CD14-positive monocyte (primary cell): Measurements from ENCODE around the gene DBF4B. TPM values are rescaled to one million over a fixed set of nuclear protein-coding genes. Genes with fewer than 3 reads are reported as not detected.

Source experiments
- DNase-seq, 3 donors: peaks; one replicate each; pipeline ENCODE4 v3.0.0-alpha.2; 2011 to 2022
- H2AFZ ChIP-seq: 2 replicates; pipeline ENCODE4 v1.6.0; 2012; ENCODE audit warnings: mild to moderate bottlenecking, low read depth, low read length, inconsistent platforms; ENCODE audit not compliant: insufficient read depth, poor library complexity, severe bottlenecking
- H3K27ac ChIP-seq, 2 donors: 1 replicate in 1 of 2; 2 replicates in 1 of 2; pipeline ENCODE4 v1.5.1; 2012 to 2013; ENCODE audit warnings: low read length in 2 of 2, control low read depth in 1 of 2, inconsistent platforms in 1 of 2, low read depth in 1 of 2, mild to moderate bottlenecking in 1 of 2
- H3K27me3 ChIP-seq, 2 donors: one replicate each; pipeline versions ENCODE4 v1.6.0 to v1.6.1; 2011 to 2013; ENCODE audit warnings: low read length in 2 of 2; ENCODE audit not compliant: control insufficient read depth in 2 of 2, insufficient read depth in 2 of 2
- H3K36me3 ChIP-seq, 2 donors: replicated peaks in 1 of 2; 1 replicate in 1 of 2; 2 replicates in 1 of 2; pipeline versions ENCODE4 v1.5.1 to v1.6.1; 2012 to 2013; ENCODE audit warnings: low read length in 2 of 2, control low read depth in 1 of 2, inconsistent platforms in 1 of 2, mild to moderate bottlenecking in 1 of 2; ENCODE audit not compliant: insufficient read depth in 2 of 2, control insufficient read depth in 1 of 2
- H3K4me1 ChIP-seq, 2 donors: 1 replicate in 1 of 2; 2 replicates in 1 of 2; pipeline versions ENCODE4 v1.5.1 to v1.6.1; 2012 to 2013; ENCODE audit warnings: low read length in 2 of 2, control low read depth in 1 of 2, inconsistent platforms in 1 of 2, mild to moderate bottlenecking in 1 of 2, moderate library complexity in 1 of 2; ENCODE audit not compliant: insufficient read depth in 2 of 2, control insufficient read depth in 1 of 2
- H3K4me2 ChIP-seq: replicated peaks from 2 replicates; pipeline ENCODE3; 2012; ENCODE audit warnings: low read length, moderate library complexity, mild to moderate bottlenecking; ENCODE audit not compliant: poor library complexity, severe bottlenecking; ENCODE audit errors: extremely low read depth
- H3K4me3 ChIP-seq, 3 experiments: fragments of 200-600 bp in 1 of 3; sonication (generic) in 1 of 3; replicated peaks in 1 of 3; 1 replicate in 2 of 3; 2 replicates in 1 of 3; pipeline ENCODE4 v1.5.1; 2011 to 2013; ENCODE audit warnings: low read length in 3 of 3, mild to moderate bottlenecking in 3 of 3, control low read depth in 2 of 3, low read depth in 2 of 3, inconsistent platforms in 1 of 3, moderate library complexity in 1 of 3
- H3K79me2 ChIP-seq: 2 replicates; pipeline ENCODE4 v1.6.0; 2012; ENCODE audit warnings: mild to moderate bottlenecking, control low read depth, inconsistent platforms, low read length, moderate library complexity; ENCODE audit not compliant: insufficient read depth
- H3K9ac ChIP-seq: 2 replicates; pipeline ENCODE4 v1.6.0; 2017; ENCODE audit warnings: low read length, mild to moderate bottlenecking; ENCODE audit not compliant: insufficient read depth, poor library complexity, severe bottlenecking
- H3K9me3 ChIP-seq, 2 donors: replicated peaks in 1 of 2; 1 replicate in 1 of 2; 2 replicates in 1 of 2; pipeline versions ENCODE4 v1.5.1 to v1.6.1; 2012 to 2013; ENCODE audit warnings: low read length in 2 of 2, control low read depth in 1 of 2; ENCODE audit not compliant: control insufficient read depth in 1 of 2, insufficient read depth in 1 of 2
- H4K20me1 ChIP-seq: 2 replicates; pipeline ENCODE4 v1.6.0; 2012; ENCODE audit warnings: mild to moderate bottlenecking, low read length, control low read depth, moderate library complexity; ENCODE audit not compliant: insufficient read depth
- H3K27ac Mint-ChIP-seq, 7 donors: one replicate each; pipeline ENCODE4 v1.8.0; 2020; ENCODE audit warnings: mild to moderate bottlenecking in 7 of 7, mixed read lengths in 7 of 7, moderate library complexity in 6 of 7, inconsistent platforms in 2 of 7
- H3K27me3 Mint-ChIP-seq, 3 donors: one replicate each; pipeline ENCODE4 v1.8.0; 2021 to 2022; ENCODE audit warnings: low read depth in 3 of 3, mild to moderate bottlenecking in 3 of 3, mixed read lengths in 3 of 3, moderate library complexity in 3 of 3, inconsistent platforms in 1 of 3
- H3K36me3 Mint-ChIP-seq, 2 donors: one replicate each; pipeline ENCODE4 v1.8.0; 2020; ENCODE audit warnings: mixed read lengths in 2 of 2, inconsistent platforms in 1 of 2, mild to moderate bottlenecking in 1 of 2
- H3K4me1 Mint-ChIP-seq: one replicate; pipeline ENCODE4 v1.8.0; 2020; ENCODE audit warnings: mild to moderate bottlenecking, mixed read lengths
- H3K4me3 Mint-ChIP-seq, 2 donors: one replicate each; pipeline ENCODE4 v1.8.0; 2020; ENCODE audit warnings: mild to moderate bottlenecking in 2 of 2, mixed read lengths in 2 of 2, moderate library complexity in 1 of 2
- H3K9me3 Mint-ChIP-seq, 7 donors: one replicate each; pipeline ENCODE4 v1.8.0; 2020 to 2022; ENCODE audit warnings: mixed read lengths in 7 of 7, mild to moderate bottlenecking in 6 of 7, moderate library complexity in 6 of 7, inconsistent platforms in 2 of 7
- CTCF ChIP-seq: fragments of 200-600 bp; IDR thresholded peaks from one replicate; pipeline ENCODE4 v1.8.0; 2022; ENCODE audit warnings: antibody characterized with exemption, mild to moderate bottlenecking
- WGBS: methylation state at CpG from one replicate; pipeline ENCODE4 v1.1.5; 2013; ENCODE audit warnings: missing lambda C conversion rate; ENCODE audit not compliant: insufficient coverage; 5-methylcytosine and 5-hydroxymethylcytosine counted together
- intact Hi-C, 2 donors: fragments of 100-400 bp; cut with micrococcal nuclease; formaldehyde crosslinking; loops; one replicate each; pipeline versions ENCODE4 v1.15.0 to v1.15.1; 2023
- polyA plus RNA-seq, 3 donors: library from polyadenylated mRNA; depleted of rRNA in 1 of 3; unstranded in 2 of 3; stranded (reverse) in 1 of 3; fragments of 300-500 nt in 2 of 3; fragments of >200 nt in 1 of 3; fragmentation: Illumina TruSeq in 2 of 3; gene quantifications; 1 replicate in 2 of 3; 2 replicates in 1 of 3; pipeline ENCODE4 v1.2.3, GENCODE V29; 2012 to 2021

Gene DBF4B
- polyA plus RNA-seq, 3 donors = 0.23 to 2.9 (median 0.34) TPM

DNA sequence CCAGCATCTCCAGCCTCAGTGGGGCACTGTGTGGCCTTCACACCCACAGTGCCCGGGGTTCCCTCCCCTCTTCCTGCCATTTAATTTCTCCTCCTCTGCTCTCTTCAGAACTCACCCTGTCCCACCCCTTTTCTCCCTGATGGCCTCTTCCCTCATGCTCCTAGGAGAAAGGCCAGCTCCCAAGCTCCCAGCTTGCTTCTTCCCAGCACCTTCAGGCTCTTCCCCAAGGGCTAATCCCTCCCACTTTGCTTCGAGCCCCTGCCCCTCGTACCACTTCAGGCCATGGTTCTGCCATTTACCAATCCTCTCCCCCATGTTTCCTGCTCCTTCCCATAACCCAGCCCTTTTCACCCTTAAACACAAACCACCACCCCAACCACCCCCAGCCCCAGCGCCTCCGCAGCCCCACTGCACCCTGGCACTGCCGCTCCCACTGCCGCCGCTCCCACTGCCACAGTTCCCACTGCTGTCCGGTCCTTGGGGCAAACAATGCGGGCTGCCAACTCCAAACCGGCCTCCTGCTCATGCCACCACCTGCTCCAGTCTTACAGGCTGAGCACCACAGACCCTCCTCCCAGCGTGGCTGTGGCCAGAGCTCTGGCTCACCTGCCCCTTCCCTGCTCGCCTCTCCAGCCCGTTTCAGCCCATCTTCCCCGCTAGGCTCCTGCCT lies 78.9 kb downstream of the DBF4B start:
- Histone ChIP-seq H3K36me3 (no peaks in the 10 kb centered on the region), H3K4me1 (no peaks in the 10 kb centered on the region), H3K27ac (no peak overlapping the region), H3K4me3 (no peak overlapping the region), H3K9ac (no peak overlapping the region), H3K27me3 (no peaks in the 10 kb centered on the region), H3K79me2 (no peaks in the 10 kb centered on the region), H3K4me2 (no peak overlapping the region), H3K9me3 (no peaks in the 10 kb centered on the region), H2AFZ (no peak overlapping the region), H4K20me1 (no peaks in the 10 kb centered on the region)
- H3K4me3 Mint-ChIP-seq = peak overlapping the region in 1 of 2 donors; percentile 35
- TF ChIP-seq CTCF = no peak
- no peaks in the 10 kb centered on the region for H3K36me3 Mint-ChIP-seq
- H3K27ac Mint-ChIP-seq = no peak overlapping the region
- intact Hi-C loops = no loop called here
- H3K27me3 Mint-ChIP-seq = peaks cover 4 to 28% (median 8%) of the 10 kb centered on the region in 3 donors
- no peak for DNase-seq
- no peaks in the 10 kb centered on the region for H3K9me3 Mint-ChIP-seq
- 90% methylated on average over 14 of the region's 15 CpGs for WGBS
- no peaks in the 10 kb centered on the region for H3K4me1 Mint-ChIP-seq

GRCh38 chr17:44788139-44788538 lies 79.7 kb downstream of the DBF4B start:
- H3K36me3 ChIP-seq = no peaks in the 10 kb centered on the region
- H3K27me3 Mint-ChIP-seq = peaks cover 4 to 28% (median 8%) of the 10 kb centered on the region in 3 donors
- no peak for TF ChIP-seq CTCF
- no peak overlapping the region for H2AFZ ChIP-seq
- no peak for DNase-seq
- H3K9me3 Mint-ChIP-seq = no peaks in the 10 kb centered on the region
- no peaks in the 10 kb centered on the region for H3K36me3 Mint-ChIP-seq
- no peak overlapping the region for H3K27ac ChIP-seq
- no peaks in the 10 kb centered on the region for H3K4me1 ChIP-seq
- 100% methylated on average over 2 of the region's 7 CpGs for WGBS
- H3K4me3 Mint-ChIP-seq = peak overlapping the region in 1 of 2 donors; percentile 35
- peak overlapping the region in 1 of 7 donors; percentile 25 for H3K27ac Mint-ChIP-seq
- no peaks in the 10 kb centered on the region for H3K9me3 ChIP-seq
- no peak overlapping the region for H3K4me3 ChIP-seq
- no peak overlapping the region for H3K9ac ChIP-seq
- no peaks in the 10 kb centered on the region for H3K4me1 Mint-ChIP-seq
- H3K79me2 ChIP-seq = no peaks in the 10 kb centered on the region
- no peak overlapping the region for H3K4me2 ChIP-seq
- H4K20me1 ChIP-seq = no peaks in the 10 kb centered on the region
- intact Hi-C loops = no loop called here
- H3K27me3 ChIP-seq = no peaks in the 10 kb centered on the region
